OCI-LY7 (cell line): ENCODE data around the gene CDK15.

Source experiments
- EZH2phosphoT487 ChIP-seq: fragments of 200-600 bp; sonication (generic); IDR thresholded peaks from 2 replicates; pipeline ENCODE4 v1.6.1; 2018; ENCODE audit warnings: low read depth, borderline replicate concordance, mild to moderate bottlenecking, mixed run types, antibody characterized with exemption, low read length, moderate library complexity, mixed read lengths
- TF ChIP-seq, protein P1 (sequence below): fragments of 200-600 bp; sonication (generic); conservative IDR thresholded peaks from 2 replicates; pipeline ENCODE4 v1.5.1; 2014; ENCODE audit warnings: mild to moderate bottlenecking, antibody characterized with exemption, low read length, moderate library complexity, mixed read lengths

GRCh38 chr2:201786471-201786870 is 19.9 kb upstream of the CDK15 start:
- TF ChIP-seq, protein P1, sequence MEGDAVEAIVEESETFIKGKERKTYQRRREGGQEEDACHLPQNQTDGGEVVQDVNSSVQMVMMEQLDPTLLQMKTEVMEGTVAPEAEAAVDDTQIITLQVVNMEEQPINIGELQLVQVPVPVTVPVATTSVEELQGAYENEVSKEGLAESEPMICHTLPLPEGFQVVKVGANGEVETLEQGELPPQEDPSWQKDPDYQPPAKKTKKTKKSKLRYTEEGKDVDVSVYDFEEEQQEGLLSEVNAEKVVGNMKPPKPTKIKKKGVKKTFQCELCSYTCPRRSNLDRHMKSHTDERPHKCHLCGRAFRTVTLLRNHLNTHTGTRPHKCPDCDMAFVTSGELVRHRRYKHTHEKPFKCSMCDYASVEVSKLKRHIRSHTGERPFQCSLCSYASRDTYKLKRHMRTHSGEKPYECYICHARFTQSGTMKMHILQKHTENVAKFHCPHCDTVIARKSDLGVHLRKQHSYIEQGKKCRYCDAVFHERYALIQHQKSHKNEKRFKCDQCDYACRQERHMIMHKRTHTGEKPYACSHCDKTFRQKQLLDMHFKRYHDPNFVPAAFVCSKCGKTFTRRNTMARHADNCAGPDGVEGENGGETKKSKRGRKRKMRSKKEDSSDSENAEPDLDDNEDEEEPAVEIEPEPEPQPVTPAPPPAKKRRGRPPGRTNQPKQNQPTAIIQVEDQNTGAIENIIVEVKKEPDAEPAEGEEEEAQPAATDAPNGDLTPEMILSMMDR: no peak
- no peak for TF ChIP-seq EZH2phosphoT487
